CD4-positive, alpha-beta T cell treated with Interleukin-15 for 1 hour (primary cell): Measurements from ENCODE around the gene PWWP2B.

Experiments used
- DNase-seq: peaks from one replicate; pipeline ENCODE4 v3.0.0-alpha.2; 2020

The PWWP2B gene

GRCh38 chr10:132394936-132395703 is 1.9 kb upstream of the PWWP2B start:
- no peak for DNase-seq

GRCh38 chr10:132395704-132396493 is 1.1 kb upstream of the PWWP2B start:
- DNase-seq: peak; percentile 35

GRCh38 chr10:132396494-132397035 is 435 bp upstream of the PWWP2B start:
- peak; percentile 80 for DNase-seq

GRCh38 chr10:132397671-132398565 is 918 bp downstream of the PWWP2B start:
- DNase-seq: peak; percentile 46

- no peak for DNase-seq
Measured at GRCh38 chr10:132398566-132398991, 1.6 kb downstream of the PWWP2B start.

GRCh38 chr10:132399117-132400035 is 2.4 kb downstream of the PWWP2B start:
- DNase-seq: no peak

GRCh38 chr10:132400041-132400546 is 3.1 kb downstream of the PWWP2B start:
- DNase-seq: no peak

- no peak for DNase-seq
Measured at GRCh38 chr10:132400547-132401151, 3.6 kb downstream of the PWWP2B start.

GRCh38 chr10:132401401-132402118 is 4.6 kb downstream of the PWWP2B start:
- no peak for DNase-seq

- DNase-seq: no peak
Measured at GRCh38 chr10:132402781-132403241, 5.8 kb downstream of the PWWP2B start.

- DNase-seq: no peak
Measured at GRCh38 chr10:132403511-132404168, 6.6 kb downstream of the PWWP2B start.

GRCh38 chr10:132404169-132404880 is 7.3 kb downstream of the PWWP2B start:
- no peak for DNase-seq

GRCh38 chr10:132404911-132405462 is 8.0 kb downstream of the PWWP2B start:
- DNase-seq: no peak

- no peak for DNase-seq
Measured at GRCh38 chr10:132405463-132405991, 8.5 kb downstream of the PWWP2B start.

GRCh38 chr10:132406181-132406580 is 9.2 kb downstream of the PWWP2B start:
- no peak for DNase-seq

- no peak for DNase-seq
Measured at GRCh38 chr10:132406750-132407149, 9.8 kb downstream of the PWWP2B start.

GRCh38 chr10:132407243-132407746 is 10.3 kb downstream of the PWWP2B start:
- no peak for DNase-seq

GRCh38 chr10:132407846-132408278 is 10.9 kb downstream of the PWWP2B start:
- DNase-seq: no peak
